Keratinocyte (primary cell): Measurements from ENCODE around the gene EPB41L4B. TPM values are rescaled to one million over a fixed set of nuclear protein-coding genes. Genes with fewer than 3 reads are reported as not detected.

Source experiments
- DNase-seq: peaks from one replicate; pipeline ENCODE4 v3.0.0-alpha.2; 2011; ENCODE audit warnings: low read depth, missing footprints, low spot score
- FAIRE-seq: peaks from 2 replicates; lab custom pipeline; 2011; peaks lifted over from hg19 to GRCh38; lab: Jason Lieb, UNC
- H2AFZ ChIP-seq: 2 replicates; pipeline ENCODE4 v1.6.0; 2012; ENCODE audit warnings: low read length, control low read depth, inconsistent platforms; ENCODE audit not compliant: control insufficient read depth
- H3K27ac ChIP-seq: 2 replicates; pipeline ENCODE4 v1.5.1; 2011; ENCODE audit warnings: low read length; ENCODE audit not compliant: control insufficient read depth, insufficient read depth
- H3K27me3 ChIP-seq: 3 replicates; pipeline ENCODE4 v1.6.0; 2011; ENCODE audit warnings: low read length; ENCODE audit not compliant: control insufficient read depth, insufficient read depth; ENCODE audit errors: extremely low read depth
- H3K36me3 ChIP-seq, 2 experiments: 2 replicates in 1 of 2; 3 replicates in 1 of 2; pipeline ENCODE4 v1.5.1; 2011; ENCODE audit warnings: low read length in 2 of 2, mild to moderate bottlenecking in 1 of 2; ENCODE audit not compliant: control insufficient read depth in 2 of 2, insufficient read depth in 2 of 2; ENCODE audit errors: extremely low read depth in 1 of 2
- H3K4me1 ChIP-seq: 3 replicates; pipeline ENCODE4 v1.5.1; 2011; ENCODE audit warnings: low read length; ENCODE audit not compliant: control insufficient read depth, insufficient read depth; ENCODE audit errors: extremely low read depth
- H3K4me2 ChIP-seq: 3 replicates; pipeline ENCODE4 v1.6.0; 2011; ENCODE audit warnings: low read depth, low read length; ENCODE audit not compliant: control insufficient read depth, insufficient read depth; ENCODE audit errors: extremely low read depth
- H3K4me3 ChIP-seq, 3 experiments: fragments of 200-600 bp in 1 of 3; sonication (generic) in 1 of 3; 2 replicates in 2 of 3; 3 replicates in 1 of 3; pipeline ENCODE4 v1.5.1; 2011 to 2016; ENCODE audit warnings: low read length in 3 of 3, mild to moderate bottlenecking in 3 of 3, control low read depth in 2 of 3, inconsistent platforms in 1 of 3, low read depth in 1 of 3, mixed read lengths in 1 of 3, mixed run types in 1 of 3, moderate library complexity in 1 of 3; ENCODE audit not compliant: control insufficient read depth in 2 of 3, insufficient read depth in 2 of 3; ENCODE audit errors: extremely low read depth in 1 of 3
- H3K79me2 ChIP-seq: 2 replicates; pipeline ENCODE4 v1.6.0; 2012; ENCODE audit warnings: low read length; ENCODE audit not compliant: control insufficient read depth, insufficient read depth
- H3K9ac ChIP-seq: 3 replicates; pipeline ENCODE4 v1.6.0; 2011; ENCODE audit warnings: low read length; ENCODE audit not compliant: control insufficient read depth, insufficient read depth; ENCODE audit errors: extremely low read depth
- H3K9me1 ChIP-seq: 3 replicates; pipeline ENCODE4 v1.6.0; 2011; ENCODE audit warnings: low read length; ENCODE audit not compliant: control insufficient read depth, insufficient read depth; ENCODE audit errors: extremely low read depth
- H3K9me3 ChIP-seq: 2 replicates; pipeline ENCODE4 v1.5.1; 2012; ENCODE audit warnings: low read depth, low read length; ENCODE audit not compliant: control insufficient read depth
- H4K20me1 ChIP-seq: 3 replicates; pipeline ENCODE4 v1.6.0; 2011; ENCODE audit warnings: low read length; ENCODE audit not compliant: control insufficient read depth, insufficient read depth; ENCODE audit errors: extremely low read depth
- CTCF ChIP-seq, 3 experiments: IDR thresholded peaks in 1 of 3; conservative IDR thresholded peaks in 1 of 3; optimal IDR thresholded peaks in 1 of 3; 2 replicates in 2 of 3; 3 replicates in 1 of 3; pipeline versions ENCODE3 to v1.5.1; 2011; ENCODE audit warnings: low read length in 3 of 3, mild to moderate bottlenecking in 3 of 3, moderate library complexity in 2 of 3, control low read depth in 1 of 3, inconsistent platforms in 1 of 3; ENCODE audit not compliant: insufficient read depth in 2 of 3; ENCODE audit errors: extremely low read depth in 1 of 3
- EZH2 ChIP-seq: IDR thresholded peaks from one replicate; pipeline ENCODE4 v1.6.1; 2012; ENCODE audit warnings: inconsistent platforms, mild to moderate bottlenecking, low read length, moderate library complexity
- dilution Hi-C: fragments of 300-500 bp; cut with MboI; formaldehyde crosslinking; loops from one replicate; pipeline ENCODE4 v1.7.0; 2020; ENCODE audit warnings: low sequenced_read_pairs; ENCODE audit not compliant: extremely low pct_ligation_motif_present
- polyA plus RNA-seq, 5 experiments: library from polyadenylated mRNA; depleted of rRNA in 3 of 5; stranded (reverse) in 3 of 5; stranded (forward) in 1 of 5; unstranded in 1 of 5; fragments of >200 nt; gene quantifications; 1 replicate in 1 of 5; 2 replicates in 3 of 5; 3 replicates in 1 of 5; pipeline versions ENCODE4 v1.2.1 to v1.2.3, GENCODE V29; 2011 to 2012; ENCODE audit warnings: missing spikeins in 2 of 5, low read depth in 1 of 5, low replicate concordance in 1 of 5

Gene EPB41L4B
- polyA plus RNA-seq, 1 donor (not counting 4 experiments of a cell fraction or from before 2014, with no cell fraction given) = 13.7 TPM

- H3K36me3 ChIP-seq = no peaks in the 10 kb centered on the region
- TF ChIP-seq EZH2 (no peak), CTCF (optimal IDR thresholded peaks at IDR 0.05 in 1 of 3, IDR thresholded peaks at IDR 0.05 in 1 of 3, conservative IDR thresholded peaks at IDR 0.05 in 1 of 3; ENCODE audit: extremely low read depth in 1 of 3, insufficient read depth in 2 of 3, low read length in 3 of 3) (no peak)
- H3K79me2 ChIP-seq = no peaks in the 10 kb centered on the region
- H3K9ac ChIP-seq = no peak overlapping the region
- FAIRE-seq (no peak), DNase-seq (no peak)
- H3K27me3 ChIP-seq = no peaks in the 10 kb centered on the region
- no peak overlapping the region for H2AFZ ChIP-seq
- H3K9me3 ChIP-seq = no peaks in the 10 kb centered on the region
- dilution Hi-C loops = no loop called here
- H3K27ac ChIP-seq = no peak overlapping the region
- no peak overlapping the region for H3K4me3 ChIP-seq
- no peaks in the 10 kb centered on the region for H3K4me1 ChIP-seq
- no peaks in the 10 kb centered on the region for H3K9me1 ChIP-seq
- H3K4me2 ChIP-seq = no peak overlapping the region
- no peaks in the 10 kb centered on the region for H4K20me1 ChIP-seq
Observed at GRCh38 chr9:109205526-109205925, 115.3 kb downstream of the EPB41L4B start.

- no peaks in the 10 kb centered on the region for H3K79me2 ChIP-seq
- H4K20me1 ChIP-seq = no peaks in the 10 kb centered on the region
- no peak for DNase-seq
- dilution Hi-C loops = no loop called here
- no peaks in the 10 kb centered on the region for H3K9me3 ChIP-seq
- H3K27ac ChIP-seq = no peak overlapping the region
- TF ChIP-seq CTCF (optimal IDR thresholded peaks at IDR 0.05 in 1 of 3, IDR thresholded peaks at IDR 0.05 in 1 of 3, conservative IDR thresholded peaks at IDR 0.05 in 1 of 3; ENCODE audit: extremely low read depth in 1 of 3, insufficient read depth in 2 of 3, low read length in 3 of 3) (no peak), EZH2 (no peak)
- no peak for FAIRE-seq
- H3K36me3 ChIP-seq = no peaks in the 10 kb centered on the region
- no peaks in the 10 kb centered on the region for H3K27me3 ChIP-seq
- H3K4me3 ChIP-seq = no peak overlapping the region
- no peaks in the 10 kb centered on the region for H3K9me1 ChIP-seq
- no peak overlapping the region for H3K9ac ChIP-seq
- H3K4me1 ChIP-seq = no peaks in the 10 kb centered on the region
- H3K4me2 ChIP-seq = no peak overlapping the region
- no peak overlapping the region for H2AFZ ChIP-seq
Observed at GRCh38 chr9:109203761-109204360, 117.0 kb downstream of the EPB41L4B start.
